Esophagus muscularis mucosa (tissue), 4 donors: ENCODE results near the gene ANTXR1.

ENCODE experiments used
- EP300 ChIP-seq: sonication (generic); formaldehyde crosslinking; IDR thresholded peaks from one replicate; pipeline ENCODE4 v1.6.1; 2017; ENCODE audit warnings: antibody characterized with exemption
- POLR2A ChIP-seq: fragments of 450-650 bp; IDR thresholded peaks from one replicate; pipeline ENCODE4 v1.6.1; 2017; ENCODE audit warnings: antibody characterized with exemption, moderate library complexity, mild to moderate bottlenecking, low read depth
- POLR2AphosphoS5 ChIP-seq, 2 donors: sonication (generic); formaldehyde crosslinking; IDR thresholded peaks; one replicate each; pipeline ENCODE4 v1.6.1; 2017; ENCODE audit warnings: antibody characterized with exemption in 2 of 2
- TF ChIP-seq, protein P1 (sequence below), 3 experiments: fragments of 200-600 bp in 2 of 3; fragments of 450-650 bp in 1 of 3; sonication (generic) in 2 of 3; IDR thresholded peaks; one replicate each; pipeline ENCODE4 v1.5.1; 2017 to 2019; ENCODE audit warnings: antibody characterized with exemption in 3 of 3, mild to moderate bottlenecking in 2 of 3, moderate library complexity in 1 of 3

DNA sequence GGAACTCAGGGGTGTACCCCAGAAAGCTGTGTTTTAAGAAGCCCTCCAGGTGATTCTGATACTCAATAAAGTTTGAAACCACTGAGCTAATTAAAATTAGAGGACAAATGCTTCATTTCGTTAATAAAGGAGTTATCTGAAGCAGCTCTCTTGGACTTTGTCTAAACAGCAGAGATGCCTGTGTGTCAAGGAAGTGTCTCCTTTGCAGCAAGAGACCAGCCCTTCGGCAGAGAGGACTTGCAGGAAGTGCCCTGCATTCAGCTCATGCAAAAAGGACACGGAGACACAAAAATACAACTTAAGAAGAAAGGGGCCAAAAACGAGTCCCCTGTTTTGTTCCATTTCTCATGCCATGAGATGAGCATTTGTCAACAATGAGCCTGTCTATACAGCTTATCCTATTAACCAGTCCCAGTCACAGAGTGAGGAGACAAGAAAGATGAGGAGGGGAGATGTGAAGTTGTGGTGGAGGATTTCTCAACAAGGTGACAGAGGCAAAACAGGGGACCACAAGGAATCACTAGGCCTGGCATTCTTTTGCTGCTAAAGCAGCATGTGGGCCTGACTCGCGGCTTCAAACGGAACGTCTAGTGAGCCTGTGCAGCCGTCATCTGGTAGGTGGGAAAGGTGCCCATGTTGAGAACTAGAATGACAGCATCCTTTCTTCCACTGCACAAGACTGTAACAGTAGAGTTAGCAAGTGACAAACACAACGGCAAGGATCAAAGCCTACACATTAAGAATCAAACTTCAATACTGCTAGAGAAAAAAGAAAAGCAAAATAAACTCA is 152.3 kb downstream of the ANTXR1 start:
- TF ChIP-seq, protein P1, sequence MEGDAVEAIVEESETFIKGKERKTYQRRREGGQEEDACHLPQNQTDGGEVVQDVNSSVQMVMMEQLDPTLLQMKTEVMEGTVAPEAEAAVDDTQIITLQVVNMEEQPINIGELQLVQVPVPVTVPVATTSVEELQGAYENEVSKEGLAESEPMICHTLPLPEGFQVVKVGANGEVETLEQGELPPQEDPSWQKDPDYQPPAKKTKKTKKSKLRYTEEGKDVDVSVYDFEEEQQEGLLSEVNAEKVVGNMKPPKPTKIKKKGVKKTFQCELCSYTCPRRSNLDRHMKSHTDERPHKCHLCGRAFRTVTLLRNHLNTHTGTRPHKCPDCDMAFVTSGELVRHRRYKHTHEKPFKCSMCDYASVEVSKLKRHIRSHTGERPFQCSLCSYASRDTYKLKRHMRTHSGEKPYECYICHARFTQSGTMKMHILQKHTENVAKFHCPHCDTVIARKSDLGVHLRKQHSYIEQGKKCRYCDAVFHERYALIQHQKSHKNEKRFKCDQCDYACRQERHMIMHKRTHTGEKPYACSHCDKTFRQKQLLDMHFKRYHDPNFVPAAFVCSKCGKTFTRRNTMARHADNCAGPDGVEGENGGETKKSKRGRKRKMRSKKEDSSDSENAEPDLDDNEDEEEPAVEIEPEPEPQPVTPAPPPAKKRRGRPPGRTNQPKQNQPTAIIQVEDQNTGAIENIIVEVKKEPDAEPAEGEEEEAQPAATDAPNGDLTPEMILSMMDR (IDR thresholded peaks at IDR 0.05) = no peak
- TF ChIP-seq POLR2A (no peak), EP300 (no peak), POLR2AphosphoS5 (IDR thresholded peaks at IDR 0.05) (no peak)
